H9 (cell line): Measurements from ENCODE around the gene RNU6-9. TPM values are rescaled to one million over a fixed set of nuclear protein-coding genes. Genes with fewer than 3 reads are reported as not detected.

Experiments
- DNase-seq: peaks from one replicate; pipeline ENCODE4 v3.0.0-alpha.2; 2017
- H2AFZ ChIP-seq: one replicate; pipeline ENCODE4 v1.6.1; 2013; ENCODE audit warnings: mild to moderate bottlenecking, low read length, control low read depth, moderate library complexity
- H2AK5ac ChIP-seq: 2 replicates; pipeline ENCODE4 v1.6.1; 2013; ENCODE audit warnings: low read length, control low read depth, mixed read lengths; ENCODE audit not compliant: insufficient read length
- H2BK120ac ChIP-seq: one replicate; pipeline ENCODE4 v1.6.1; 2013; ENCODE audit warnings: low read depth, mild to moderate bottlenecking, low read length, control low read depth, inconsistent platforms; ENCODE audit not compliant: poor library complexity, severe bottlenecking
- H2BK12ac ChIP-seq: 2 replicates; pipeline ENCODE4 v1.6.1; 2013; ENCODE audit warnings: low read length, control low read depth, mixed read lengths, low read depth; ENCODE audit not compliant: insufficient read length
- H2BK15ac ChIP-seq: 2 replicates; pipeline ENCODE4 v1.6.1; 2013; ENCODE audit warnings: low read depth, low read length, control low read depth
- H2BK20ac ChIP-seq: one replicate; pipeline ENCODE4 v1.6.1; 2013; ENCODE audit warnings: low read depth, mild to moderate bottlenecking, low read length, control low read depth, inconsistent platforms; ENCODE audit not compliant: poor library complexity, severe bottlenecking
- H2BK5ac ChIP-seq: 2 replicates; pipeline ENCODE4 v1.6.1; 2013; ENCODE audit warnings: low read length, control low read depth, mixed read lengths; ENCODE audit not compliant: insufficient read length
- H3K14ac ChIP-seq: 2 replicates; pipeline ENCODE4 v1.6.1; 2013; ENCODE audit warnings: low read length, control low read depth; ENCODE audit not compliant: insufficient read depth
- H3K18ac ChIP-seq: 2 replicates; pipeline ENCODE4 v1.6.1; 2013; ENCODE audit warnings: low read depth, mild to moderate bottlenecking, mixed read lengths, low read length, control low read depth; ENCODE audit not compliant: insufficient read length
- H3K23ac ChIP-seq: 2 replicates; pipeline ENCODE4 v1.6.1; 2013; ENCODE audit warnings: low read length, control low read depth, mixed read lengths, low read depth; ENCODE audit not compliant: insufficient read length
- H3K23me2 ChIP-seq: 2 replicates; pipeline ENCODE4 v1.6.1; 2013; ENCODE audit warnings: low read depth, mild to moderate bottlenecking, mixed read lengths, low read length, control low read depth; ENCODE audit not compliant: insufficient read length, poor library complexity, severe bottlenecking
- H3K27ac ChIP-seq: 2 replicates; pipeline ENCODE4 v1.5.1; 2013; ENCODE audit warnings: low read length, control low read depth, mixed read lengths, low read depth; ENCODE audit not compliant: insufficient read length
- H3K27me3 ChIP-seq: 2 replicates; pipeline ENCODE4 v1.6.1; 2013; ENCODE audit warnings: low read length, control low read depth, inconsistent platforms; ENCODE audit not compliant: insufficient read depth
- H3K4ac ChIP-seq: 2 replicates; pipeline ENCODE4 v1.6.1; 2013; ENCODE audit warnings: low read depth, mild to moderate bottlenecking, control low read depth, inconsistent platforms, low read length, moderate library complexity
- H3K4me1 ChIP-seq: 2 replicates; pipeline ENCODE4 v1.6.1; 2013; ENCODE audit warnings: low read length, control low read depth, inconsistent platforms; ENCODE audit not compliant: insufficient read depth
- H3K4me2 ChIP-seq: 2 replicates; pipeline ENCODE4 v1.6.1; 2013; ENCODE audit warnings: low read length, control low read depth, mixed read lengths; ENCODE audit not compliant: insufficient read length, insufficient read depth
- H3K56ac ChIP-seq: 2 replicates; pipeline ENCODE4 v1.6.1; 2013; ENCODE audit warnings: low read depth, mild to moderate bottlenecking, mixed read lengths, low read length, control low read depth; ENCODE audit not compliant: insufficient read length
- H3K79me1 ChIP-seq: 2 replicates; pipeline ENCODE4 v1.6.1; 2013; ENCODE audit warnings: low read depth, mild to moderate bottlenecking, moderate library complexity, low read length, control low read depth, inconsistent platforms; ENCODE audit not compliant: insufficient read depth, poor library complexity, severe bottlenecking
- H3K79me2 ChIP-seq: 2 replicates; pipeline ENCODE4 v1.6.1; 2013; ENCODE audit warnings: low read length, control low read depth, inconsistent platforms; ENCODE audit not compliant: insufficient read depth
- H3K9ac ChIP-seq: 2 replicates; pipeline ENCODE4 v1.6.1; 2013; ENCODE audit warnings: low read length, control low read depth, mixed read lengths; ENCODE audit not compliant: insufficient read length; ENCODE audit errors: extremely low read depth
- H3K9me3 ChIP-seq: one replicate; pipeline ENCODE4 v1.6.1; 2013; ENCODE audit warnings: low read depth, low read length, inconsistent platforms; ENCODE audit not compliant: control insufficient read depth
- H3T11ph ChIP-seq: one replicate; pipeline ENCODE4 v1.6.1; 2013; ENCODE audit warnings: mild to moderate bottlenecking, low read length, control low read depth, inconsistent platforms
- H4K20me1 ChIP-seq: one replicate; pipeline ENCODE4 v1.6.1; 2013; ENCODE audit not compliant: control insufficient read depth, insufficient read length, insufficient read depth
- H4K5ac ChIP-seq: 2 replicates; pipeline ENCODE4 v1.6.1; 2013; ENCODE audit warnings: low read depth, mild to moderate bottlenecking, mixed read lengths, low read length, control low read depth; ENCODE audit not compliant: insufficient read length
- H4K8ac ChIP-seq: replicated peaks from 2 replicates; pipeline ENCODE4 v1.6.1; 2013; ENCODE audit warnings: low read length, control low read depth, mixed read lengths, low read depth; ENCODE audit not compliant: insufficient read length
- H4K91ac ChIP-seq: 2 replicates; pipeline ENCODE4 v1.6.1; 2013; ENCODE audit warnings: low read depth, mild to moderate bottlenecking, moderate library complexity, mixed read lengths, low read length, control low read depth; ENCODE audit not compliant: insufficient read length
- H3K27ac Mint-ChIP-seq, 3 experiments: 2 replicates in 2 of 3; 3 replicates in 1 of 3; pipeline ENCODE4 v1.8.0; 2020 to 2021; ENCODE audit warnings: mixed read lengths in 3 of 3, mild to moderate bottlenecking in 1 of 3, moderate library complexity in 1 of 3
- H3K27me3 Mint-ChIP-seq: 2 replicates; pipeline ENCODE4 v1.8.0; 2021; ENCODE audit warnings: low read depth, mild to moderate bottlenecking, moderate library complexity, mixed read lengths
- H3K36me3 Mint-ChIP-seq, 3 experiments: 2 replicates in 2 of 3; 3 replicates in 1 of 3; pipeline ENCODE4 v1.8.0; 2020 to 2021; ENCODE audit warnings: low read depth in 3 of 3, mixed read lengths in 3 of 3; ENCODE audit not compliant: insufficient read depth in 1 of 3
- H3K4me1 Mint-ChIP-seq, 2 experiments: 2 replicates each; pipeline ENCODE4 v1.8.0; 2020; ENCODE audit warnings: mixed read lengths in 2 of 2
- H3K4me3 Mint-ChIP-seq, 2 experiments: 2 replicates in 1 of 2; 3 replicates in 1 of 2; pipeline ENCODE4 v1.8.0; 2020 to 2021; ENCODE audit warnings: mild to moderate bottlenecking in 2 of 2, mixed read lengths in 2 of 2, moderate library complexity in 1 of 2
- H3K9me3 Mint-ChIP-seq, 2 experiments: 2 replicates in 1 of 2; 3 replicates in 1 of 2; pipeline ENCODE4 v1.8.0; 2020; ENCODE audit warnings: mild to moderate bottlenecking in 2 of 2, mixed read lengths in 2 of 2, moderate library complexity in 1 of 2
- whole genome bisulfite sequencing: extraction: QIAGEN DNeasy Blood & Tissue Kit; methylation state at CpG from one replicate; pipeline ENCODE4 v1.1.7; 2013; ENCODE audit warnings: missing lambda C conversion rate, low lambda C conversion rate, mixed read lengths; ENCODE audit not compliant: insufficient read length; ENCODE audit errors: extremely low coverage; 5-methylcytosine and 5-hydroxymethylcytosine counted together
- total RNA-seq: library from RNA; stranded (reverse); gene quantifications from 2 replicates; pipeline ENCODE4 v1.2.1, GENCODE V29; 2021
- TF ChIP-seq, protein P1 (sequence below): fragments of 200-600 bp; sonication (generic); conservative IDR thresholded peaks from 3 replicates; pipeline ENCODE4 v1.8.0; 2021; ENCODE audit warnings: antibody characterized with exemption, mild to moderate bottlenecking

RNU6-9 gene
- total RNA-seq, 1 experiment from 2014 or later = not detected

DNA sequence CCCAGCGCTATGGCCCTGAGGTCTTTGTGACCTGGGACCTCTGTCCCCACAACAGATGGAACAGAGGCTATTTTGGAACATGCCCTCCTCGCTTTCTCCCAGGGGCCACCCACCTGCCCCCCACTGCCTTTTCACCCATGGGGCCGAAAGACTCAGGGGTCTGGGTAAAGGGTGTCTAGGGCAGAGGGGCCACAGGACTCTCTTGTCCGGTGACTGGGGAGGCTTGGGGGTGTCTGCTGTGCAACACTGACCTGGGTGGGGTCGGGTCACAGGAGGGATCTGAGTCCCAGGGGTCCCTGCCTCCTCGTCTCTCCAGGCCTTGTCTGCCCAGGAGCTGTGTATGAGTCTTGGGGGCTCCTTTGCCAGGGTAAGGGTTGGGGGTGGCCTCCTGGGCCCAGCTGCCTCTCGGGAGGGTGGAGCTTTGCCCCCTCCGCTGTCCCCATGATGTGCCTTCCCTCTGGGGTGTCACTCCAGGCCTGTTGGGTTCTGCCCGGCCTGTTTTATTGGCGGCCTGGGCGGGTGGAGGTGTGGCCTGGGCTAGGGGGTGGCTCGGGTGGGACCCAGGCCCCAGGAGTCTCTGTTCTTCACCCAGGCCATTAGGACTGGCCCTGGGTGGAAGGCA is 34.6 kb downstream of the RNU6-9 start:
- peak; percentile 73 for DNase-seq
- no peak overlapping the region for H3K27ac Mint-ChIP-seq

More for the DNA sequence above, 34.6 kb downstream of the RNU6-9 start:
- Histone ChIP-seq H2BK120ac (no peak overlapping the region), H3K79me2 (no peaks in the 10 kb centered on the region; the same call in 1 of the 2 replicates), H3K9me3 (no peaks in the 10 kb centered on the region), H3K4me1 (no peaks in the 10 kb centered on the region), H4K91ac (no peak overlapping the region), H4K5ac (no peak overlapping the region), H3K56ac (no peak overlapping the region), H3K23ac (no peak overlapping the region), H3T11ph (no peak overlapping the region), H3K23me2 (peaks cover 3% of the 10 kb centered on the region), H3K27ac (no peak overlapping the region), H3K27me3 (no peaks in the 10 kb centered on the region), H3K9ac (no peak overlapping the region), H2BK5ac (no peak overlapping the region), H3K14ac (no peak overlapping the region), H3K79me1 (no peaks in the 10 kb centered on the region), H2AFZ (no peak overlapping the region), H4K8ac (no peak overlapping the region), H4K20me1 (no peaks in the 10 kb centered on the region), H2AK5ac (no peak overlapping the region), H2BK15ac (no peak overlapping the region), H2BK12ac (no peak overlapping the region), H3K4me2 (no peak overlapping the region), H3K18ac (no peak overlapping the region), H2BK20ac (no peak overlapping the region), H3K4ac (no peak overlapping the region)
- Mint-ChIP-seq H3K27me3 (peaks cover 7% of the 10 kb centered on the region), H3K9me3 (no peaks in the 10 kb centered on the region), H3K4me3 (peak overlapping the region; percentile 78 to 91; a peak in 4 of 5 replicates), H3K36me3 (peaks cover 7 to 33% (median 23%) of the 10 kb centered on the region in 3 experiments), H3K4me1 (peaks cover 7 to 20% of the 10 kb centered on the region in 2 experiments)
- no CpG with 5 or more reads among the region's 12 CpGs for WGBS
- TF ChIP-seq, protein P1, sequence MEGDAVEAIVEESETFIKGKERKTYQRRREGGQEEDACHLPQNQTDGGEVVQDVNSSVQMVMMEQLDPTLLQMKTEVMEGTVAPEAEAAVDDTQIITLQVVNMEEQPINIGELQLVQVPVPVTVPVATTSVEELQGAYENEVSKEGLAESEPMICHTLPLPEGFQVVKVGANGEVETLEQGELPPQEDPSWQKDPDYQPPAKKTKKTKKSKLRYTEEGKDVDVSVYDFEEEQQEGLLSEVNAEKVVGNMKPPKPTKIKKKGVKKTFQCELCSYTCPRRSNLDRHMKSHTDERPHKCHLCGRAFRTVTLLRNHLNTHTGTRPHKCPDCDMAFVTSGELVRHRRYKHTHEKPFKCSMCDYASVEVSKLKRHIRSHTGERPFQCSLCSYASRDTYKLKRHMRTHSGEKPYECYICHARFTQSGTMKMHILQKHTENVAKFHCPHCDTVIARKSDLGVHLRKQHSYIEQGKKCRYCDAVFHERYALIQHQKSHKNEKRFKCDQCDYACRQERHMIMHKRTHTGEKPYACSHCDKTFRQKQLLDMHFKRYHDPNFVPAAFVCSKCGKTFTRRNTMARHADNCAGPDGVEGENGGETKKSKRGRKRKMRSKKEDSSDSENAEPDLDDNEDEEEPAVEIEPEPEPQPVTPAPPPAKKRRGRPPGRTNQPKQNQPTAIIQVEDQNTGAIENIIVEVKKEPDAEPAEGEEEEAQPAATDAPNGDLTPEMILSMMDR = no peak
